Neuronal stem cell (in vitro differentiated cells): Measurements from ENCODE around the gene DDB1.

Source experiments
- DNase-seq: peaks from one replicate; pipeline ENCODE4 v3.0.0-alpha.2; 2013; ENCODE audit warnings: low spot score
- H2AFZ ChIP-seq: one replicate; pipeline ENCODE4 v1.6.1; 2013; ENCODE audit warnings: mild to moderate bottlenecking, low read length, inconsistent platforms
- H2AK5ac ChIP-seq: 2 replicates; pipeline ENCODE4 v1.6.1; 2013; ENCODE audit warnings: low read depth, mild to moderate bottlenecking, inconsistent platforms, low read length, moderate library complexity, mixed read lengths
- H2BK120ac ChIP-seq: 2 replicates; pipeline ENCODE4 v1.6.1; 2013; ENCODE audit warnings: low read depth, mild to moderate bottlenecking, inconsistent platforms, low read length, moderate library complexity, mixed read lengths
- H2BK12ac ChIP-seq: one replicate; pipeline ENCODE4 v1.6.1; 2013; ENCODE audit warnings: low read length, inconsistent platforms
- H2BK15ac ChIP-seq: 2 replicates; pipeline ENCODE4 v1.6.1; 2013; ENCODE audit warnings: mild to moderate bottlenecking, low read length, inconsistent platforms, mixed read lengths
- H2BK5ac ChIP-seq: one replicate; pipeline ENCODE4 v1.6.1; 2013; ENCODE audit warnings: inconsistent platforms, mild to moderate bottlenecking, low read length, moderate library complexity
- H3K14ac ChIP-seq: one replicate; pipeline ENCODE4 v1.6.1; 2013; ENCODE audit warnings: low read length, inconsistent platforms
- H3K18ac ChIP-seq: 2 replicates; pipeline ENCODE4 v1.6.1; 2013; ENCODE audit warnings: low read length, inconsistent platforms
- H3K23ac ChIP-seq: 2 replicates; pipeline ENCODE4 v1.6.1; 2013; ENCODE audit warnings: low read depth, mild to moderate bottlenecking, mixed read lengths, low read length, inconsistent platforms; ENCODE audit not compliant: poor library complexity
- H3K27ac ChIP-seq: replicated peaks from 3 replicates; pipeline ENCODE4 v1.5.1; 2013; ENCODE audit warnings: low read length, inconsistent platforms
- H3K27me3 ChIP-seq, 3 experiments: 2 replicates each; pipeline ENCODE4 v1.6.1; 2013; ENCODE audit warnings: low read length in 3 of 3, mild to moderate bottlenecking in 2 of 3, inconsistent platforms in 1 of 3, low read depth in 1 of 3, mixed read lengths in 1 of 3, moderate library complexity in 1 of 3; ENCODE audit not compliant: control insufficient read depth in 3 of 3, insufficient read depth in 3 of 3
- H3K36me3 ChIP-seq, 2 donors: replicated peaks in 1 of 2; 2 replicates each; pipeline ENCODE4 v1.6.1; 2013; ENCODE audit warnings: low read length in 2 of 2; ENCODE audit not compliant: control insufficient read depth in 2 of 2, insufficient read depth in 2 of 2
- H3K4ac ChIP-seq: 2 replicates; pipeline ENCODE4 v1.6.1; 2013; ENCODE audit warnings: inconsistent platforms, mild to moderate bottlenecking, low read length, moderate library complexity
- H3K4me1 ChIP-seq, 2 donors: 1 replicate in 1 of 2; 2 replicates in 1 of 2; pipeline ENCODE4 v1.6.1; 2013; ENCODE audit warnings: low read length in 2 of 2, low read depth in 1 of 2; ENCODE audit not compliant: control insufficient read depth in 2 of 2, insufficient read depth in 1 of 2
- H3K4me2 ChIP-seq: one replicate; pipeline ENCODE4 v1.6.1; 2013; ENCODE audit warnings: mild to moderate bottlenecking, low read length, inconsistent platforms; ENCODE audit not compliant: insufficient read depth, poor library complexity, severe bottlenecking
- H3K4me3 ChIP-seq, 2 donors: 2 replicates each; pipeline ENCODE4 v1.5.1; 2013; ENCODE audit warnings: low read length in 2 of 2, mild to moderate bottlenecking in 2 of 2, inconsistent platforms in 1 of 2, moderate library complexity in 1 of 2
- H3K79me1 ChIP-seq: one replicate; pipeline ENCODE4 v1.6.1; 2013; ENCODE audit warnings: low read depth, mild to moderate bottlenecking, inconsistent platforms, low read length, moderate library complexity
- H3K9ac ChIP-seq: one replicate; pipeline ENCODE4 v1.6.1; 2013; ENCODE audit warnings: mild to moderate bottlenecking, low read depth, low read length, inconsistent platforms; ENCODE audit not compliant: poor library complexity
- H3K9me3 ChIP-seq, 2 donors: replicated peaks in 1 of 2; 2 replicates each; pipeline versions ENCODE3 to v1.6.1; 2013; ENCODE audit warnings: low read length in 2 of 2, mild to moderate bottlenecking in 2 of 2, inconsistent platforms in 1 of 2, low read depth in 1 of 2, mixed read lengths in 1 of 2, moderate library complexity in 1 of 2; ENCODE audit not compliant: control insufficient read depth in 2 of 2, insufficient read depth in 1 of 2
- H4K8ac ChIP-seq: one replicate; pipeline ENCODE4 v1.6.1; 2013; ENCODE audit warnings: low read depth, mild to moderate bottlenecking, inconsistent platforms, low read length, moderate library complexity
- H4K91ac ChIP-seq: one replicate; pipeline ENCODE4 v1.6.1; 2013; ENCODE audit warnings: low read length, low read depth, mild to moderate bottlenecking, inconsistent platforms; ENCODE audit not compliant: poor library complexity
- WGBS, 2 donors: extraction: QIAGEN DNeasy Blood & Tissue Kit; methylation state at CpG; one replicate each; pipeline ENCODE4 v1.1.7; 2013; ENCODE audit warnings: missing lambda C conversion rate in 2 of 2, mixed read lengths in 1 of 2; ENCODE audit not compliant: insufficient read length in 2 of 2, insufficient replicate concordance in 1 of 2; ENCODE audit errors: extremely low coverage in 2 of 2; 5-methylcytosine and 5-hydroxymethylcytosine counted together

DDB1 gene

GRCh38 chr11:61354208-61354607 is 21.3 kb upstream of the DDB1 start:
- Histone ChIP-seq H2BK5ac (no peak overlapping the region), H3K9me3 (peaks cover 0 to 3% of the 10 kb centered on the region in 2 donors), H3K4ac (no peak overlapping the region), H2BK15ac (no peak overlapping the region), H2BK120ac (no peak overlapping the region), H3K4me2 (no peak overlapping the region), H3K27ac (no peak overlapping the region), H3K18ac (no peak overlapping the region), H3K36me3 (peaks cover 9 to 35% of the 10 kb centered on the region in 2 donors), H2AK5ac (no peak overlapping the region), H3K14ac (no peak overlapping the region), H4K91ac (no peak overlapping the region), H3K27me3 (no peaks in the 10 kb centered on the region), H3K9ac (no peak overlapping the region), H3K4me1 (no peaks in the 10 kb centered on the region), H2AFZ (no peak overlapping the region), H3K79me1 (no peaks in the 10 kb centered on the region), H4K8ac (no peak overlapping the region), H2BK12ac (no peak overlapping the region), H3K23ac (no peak overlapping the region), H3K4me3 (no peak overlapping the region)
- no CpG with 5 or more reads among the region's 2 CpGs for WGBS, 2 donors
- no peak for DNase-seq

GRCh38 chr11:61353131-61354067 is 20.5 kb upstream of the DDB1 start:
- Histone ChIP-seq H3K9ac (no peak overlapping the region), H3K4me1 (no peaks in the 10 kb centered on the region), H3K23ac (no peak overlapping the region), H3K14ac (no peak overlapping the region), H2BK120ac (no peak overlapping the region), H3K27me3 (no peaks in the 10 kb centered on the region), H2AK5ac (no peak overlapping the region), H3K4me2 (no peak overlapping the region), H4K8ac (no peak overlapping the region), H3K9me3 (peaks cover 0 to 3% of the 10 kb centered on the region in 2 donors), H3K27ac (no peak overlapping the region), H3K36me3 (peaks cover 13 to 43% of the 10 kb centered on the region in 2 donors), H2BK15ac (no peak overlapping the region), H3K18ac (no peak overlapping the region), H3K4ac (no peak overlapping the region), H2AFZ (no peak overlapping the region), H2BK5ac (no peak overlapping the region), H4K91ac (no peak overlapping the region), H3K4me3 (peak overlapping the region in 1 of 2 donors; percentile 27), H2BK12ac (no peak overlapping the region), H3K79me1 (no peaks in the 10 kb centered on the region)
- DNase-seq: no peak
- no CpG with 5 or more reads among the region's 15 CpGs for WGBS, 2 donors

GRCh38 chr11:61352038-61352437 is 19.1 kb upstream of the DDB1 start:
- no peaks in the 10 kb centered on the region for H3K27me3 ChIP-seq

GRCh38 chr11:61350803-61351202 is 17.9 kb upstream of the DDB1 start:
- no peak for DNase-seq

More at GRCh38 chr11:61352038-61352437, 19.1 kb upstream of the DDB1 start:
- Histone ChIP-seq H2BK12ac (no peak overlapping the region), H3K14ac (no peak overlapping the region), H3K4me2 (no peak overlapping the region), H3K27ac (no peak overlapping the region), H2AK5ac (no peak overlapping the region), H2AFZ (no peak overlapping the region), H3K4me1 (no peaks in the 10 kb centered on the region), H4K91ac (no peak overlapping the region), H2BK120ac (no peak overlapping the region), H4K8ac (no peak overlapping the region), H3K4me3 (no peak overlapping the region), H3K18ac (no peak overlapping the region), H3K4ac (no peak overlapping the region), H3K9me3 (peaks cover 0 to 3% of the 10 kb centered on the region in 2 donors), H3K9ac (no peak overlapping the region), H2BK15ac (no peak overlapping the region), H3K79me1 (no peaks in the 10 kb centered on the region), H3K23ac (no peak overlapping the region), H2BK5ac (no peak overlapping the region), H3K36me3 (peaks cover 19 to 55% of the 10 kb centered on the region in 2 donors)
- no peak for DNase-seq
- WGBS, 2 donors: no CpG with 5 or more reads among the region's 8 CpGs

More at GRCh38 chr11:61350803-61351202, 17.9 kb upstream of the DDB1 start:
- no peak overlapping the region for H3K18ac ChIP-seq
- H3K4me2 ChIP-seq: no peak overlapping the region
- peaks cover 0 to 3% of the 10 kb centered on the region in 2 donors for H3K9me3 ChIP-seq
- H2BK120ac ChIP-seq: no peak overlapping the region
- no CpG with 5 or more reads among the region's 8 CpGs for WGBS, 2 donors
- no peak overlapping the region for H2AK5ac ChIP-seq
- peaks cover 19 to 64% of the 10 kb centered on the region in 2 donors for H3K36me3 ChIP-seq
- H3K14ac ChIP-seq: no peak overlapping the region
- H3K4ac ChIP-seq: no peak overlapping the region
- no peak overlapping the region for H2BK12ac ChIP-seq
- no peaks in the 10 kb centered on the region for H3K27me3 ChIP-seq
- H4K8ac ChIP-seq: no peak overlapping the region
- H3K23ac ChIP-seq: no peak overlapping the region
- H3K79me1 ChIP-seq: no peaks in the 10 kb centered on the region
- H3K4me3 ChIP-seq: no peak overlapping the region
- no peak overlapping the region for H3K27ac ChIP-seq
- H2BK5ac ChIP-seq: no peak overlapping the region
- no peak overlapping the region for H2AFZ ChIP-seq
- H3K4me1 ChIP-seq: no peaks in the 10 kb centered on the region
- H2BK15ac ChIP-seq: no peak overlapping the region
- no peak overlapping the region for H4K91ac ChIP-seq
- H3K9ac ChIP-seq: no peak overlapping the region
